SK-N-SH (cell line): ENCODE results near the gene MESP1. TPM values are rescaled to one million over a fixed set of nuclear protein-coding genes. Genes with fewer than 3 reads are reported as not detected.

Experiments
- CTCF ChIA-PET: fragments of 300-600, 350-600 bp; formaldehyde crosslinking; extraction: SDS; loops from one replicate; lab custom pipeline; 2021; lab: Yijun Ruan, JAX
- POLR2A ChIA-PET: fragments of 350-600 bp; sonication (Branson Sonifier 250); formaldehyde crosslinking; extraction: SDS; loops from one replicate; lab custom pipeline; 2020; ENCODE audit warnings: antibody characterized with exemption, inconsistent platforms; lab: Yijun Ruan, JAX
- DNase-seq: peaks from one replicate; pipeline ENCODE4 v3.0.0; 2012
- H2AFZ ChIP-seq: fragments of 200-600 bp; sonication (generic); 2 replicates; pipeline ENCODE4 v1.8.1; 2016; ENCODE audit warnings: antibody characterized with exemption, mild to moderate bottlenecking, low read depth
- H3F3A ChIP-seq: fragments of 200-600 bp; sonication (generic); replicated peaks from 2 replicates; pipeline ENCODE3; 2016; ENCODE audit warnings: antibody characterized with exemption, mild to moderate bottlenecking; ENCODE audit not compliant: insufficient read depth
- H3K27ac ChIP-seq, 2 experiments: fragments of 200-500 bp in 1 of 2; fragments of 200-600 bp in 1 of 2; sonication (Bioruptor generic) in 1 of 2; sonication (generic), shearing (Covaris generic) in 1 of 2; 2 replicates each; pipeline versions ENCODE4 v1.5.1 to v1.6.1; 2014 to 2016; ENCODE audit warnings: low read depth in 2 of 2, inconsistent platforms in 1 of 2, low read length in 1 of 2, mild to moderate bottlenecking in 1 of 2, mixed read lengths in 1 of 2
- H3K27me3 ChIP-seq: fragments of 200-600 bp; sonication (generic), shearing (Covaris generic); 2 replicates; pipeline ENCODE4 v1.6.1; 2016; ENCODE audit warnings: mixed run types; ENCODE audit not compliant: insufficient read depth
- H3K36me3 ChIP-seq, 2 experiments: fragments of 200-500 bp in 1 of 2; fragments of 200-600 bp in 1 of 2; sonication (Bioruptor generic) in 1 of 2; sonication (generic) in 1 of 2; replicated peaks in 1 of 2; 2 replicates each; pipeline versions ENCODE3 to v1.5.1; 2014 to 2016; ENCODE audit warnings: low read length in 1 of 2, mild to moderate bottlenecking in 1 of 2; ENCODE audit not compliant: insufficient read depth in 2 of 2, control insufficient read depth in 1 of 2
- H3K4me1 ChIP-seq, 2 experiments: fragments of 200-500 bp in 1 of 2; fragments of 200-600 bp in 1 of 2; sonication (Bioruptor generic) in 1 of 2; sonication (generic), shearing (Covaris generic) in 1 of 2; 2 replicates each; pipeline versions ENCODE4 v1.5.1 to v1.6.1; 2014 to 2016; ENCODE audit warnings: low read depth in 1 of 2, low read length in 1 of 2, mixed run types in 1 of 2; ENCODE audit not compliant: insufficient read depth in 2 of 2, control insufficient read depth in 1 of 2
- H3K4me2 ChIP-seq: fragments of 200-600 bp; sonication (generic), shearing (Covaris generic); 2 replicates; pipeline ENCODE4 v1.6.1; 2017; ENCODE audit warnings: mixed run types
- H3K4me3 ChIP-seq, 2 experiments: fragments of 200-500 bp in 1 of 2; fragments of 200-600 bp in 1 of 2; sonication (Bioruptor generic) in 1 of 2; sonication (generic), shearing (Covaris generic) in 1 of 2; 2 replicates each; pipeline versions ENCODE4 v1.5.1 to v1.8.1; 2014 to 2016; ENCODE audit warnings: low read depth in 2 of 2, inconsistent platforms in 1 of 2, low read length in 1 of 2, mild to moderate bottlenecking in 1 of 2, mixed read lengths in 1 of 2, moderate library complexity in 1 of 2
- H3K79me2 ChIP-seq: fragments of 200-600 bp; sonication (generic); 2 replicates; pipeline ENCODE4 v1.8.1; 2017; ENCODE audit warnings: mild to moderate bottlenecking; ENCODE audit not compliant: insufficient read depth
- H3K9ac ChIP-seq: fragments of 200-600 bp; sonication (generic); 2 replicates; pipeline ENCODE4 v1.6.1; 2017; ENCODE audit warnings: mixed run types
- H3K9me2 ChIP-seq: fragments of 200-600 bp; sonication (generic); 2 replicates; pipeline ENCODE4 v1.6.1; 2017; ENCODE audit warnings: mixed run types
- H3K9me3 ChIP-seq: fragments of 200-600 bp; sonication (generic); 2 replicates; pipeline ENCODE4 v1.6.1; 2017; ENCODE audit warnings: mixed run types, mild to moderate bottlenecking, moderate library complexity
- H4K20me1 ChIP-seq: fragments of 200-600 bp; sonication (generic); 2 replicates; pipeline ENCODE4 v1.6.1; 2017; ENCODE audit warnings: mild to moderate bottlenecking, mixed run types; ENCODE audit not compliant: insufficient read depth
- EZH2phosphoT487 ChIP-seq: fragments of 200-600 bp; sonication (generic); IDR thresholded peaks from 2 replicates; pipeline ENCODE4 v1.6.1; 2017; ENCODE audit warnings: low read depth, mixed run types, mild to moderate bottlenecking, antibody characterized with exemption, moderate library complexity, borderline replicate concordance
- FOXJ3 ChIP-seq: sonication (generic); formaldehyde crosslinking; IDR thresholded peaks from 2 replicates; pipeline ENCODE4 v1.5.1; 2020; ENCODE audit warnings: mild to moderate bottlenecking, missing genetic modification reagents
- GATA2 ChIP-seq: sonication (generic); formaldehyde crosslinking; IDR thresholded peaks from 2 replicates; pipeline ENCODE4 v1.5.0; 2020; ENCODE audit warnings: mild to moderate bottlenecking, missing genetic modification reagents
- RFX5 ChIP-seq: IDR thresholded peaks from 2 replicates; pipeline ENCODE4 v1.6.1; 2012; ENCODE audit warnings: mild to moderate bottlenecking, improper control_type of control experiment, low read length
- RXRA ChIP-seq: IDR thresholded peaks from 2 replicates; pipeline ENCODE4 v1.4.0; 2012; ENCODE audit warnings: low read depth, mild to moderate bottlenecking, borderline replicate concordance
- TAF1 ChIP-seq: IDR thresholded peaks from 2 replicates; pipeline ENCODE4 v1.6.1; 2012; ENCODE audit warnings: low read depth, mild to moderate bottlenecking, low read length, moderate library complexity, borderline replicate concordance
- TEAD4 ChIP-seq: IDR thresholded peaks from 2 replicates; pipeline ENCODE4 v1.4.0; 2012; ENCODE audit warnings: mild to moderate bottlenecking, borderline replicate concordance; ENCODE audit not compliant: insufficient read depth
- WGBS: methylation state at CpG from one replicate; pipeline ENCODE4 v1.1.6; 2017; ENCODE audit warnings: low lambda C conversion rate; 5-methylcytosine and 5-hydroxymethylcytosine counted together
- polyA plus RNA-seq, 3 experiments: library from polyadenylated mRNA; depleted of rRNA; stranded (reverse); fragments of >200 nt; gene quantifications; 2 replicates each; pipeline ENCODE4 v1.2.3, GENCODE V29; 2012
- TF ChIP-seq, protein P1 (sequence below): IDR thresholded peaks from 2 replicates; pipeline ENCODE4 v1.4.0; 2012; ENCODE audit warnings: low read depth, borderline replicate concordance
- TF ChIP-seq, protein P2 (sequence below): IDR thresholded peaks from 2 replicates; pipeline ENCODE4; 2012
- TF ChIP-seq, protein P3 (sequence below): IDR thresholded peaks from 2 replicates; pipeline ENCODE4 v1.4.0; 2012; ENCODE audit warnings: low read depth
- TF ChIP-seq, protein P4 (sequence below): fragments of 150-350 bp; IDR thresholded peaks from 2 replicates; pipeline ENCODE4 v1.6.1; 2016; ENCODE audit warnings: mild to moderate bottlenecking, low read depth, low read length
- TF ChIP-seq, protein P5 (sequence below): fragments of 200-600 bp; sonication (generic); IDR thresholded peaks from 2 replicates; pipeline ENCODE4 v1.6.1; 2017; ENCODE audit warnings: antibody characterized with exemption, mild to moderate bottlenecking, moderate library complexity
- TF ChIP-seq, protein P6 (sequence below): IDR thresholded peaks from 2 replicates; pipeline ENCODE4 v1.4.0; 2012; ENCODE audit warnings: low read depth, borderline replicate concordance

MESP1 gene
- polyA plus RNA-seq, 1 of the 3 experiments (the other 2 are of a cell fraction) = 0.74 TPM

DNA sequence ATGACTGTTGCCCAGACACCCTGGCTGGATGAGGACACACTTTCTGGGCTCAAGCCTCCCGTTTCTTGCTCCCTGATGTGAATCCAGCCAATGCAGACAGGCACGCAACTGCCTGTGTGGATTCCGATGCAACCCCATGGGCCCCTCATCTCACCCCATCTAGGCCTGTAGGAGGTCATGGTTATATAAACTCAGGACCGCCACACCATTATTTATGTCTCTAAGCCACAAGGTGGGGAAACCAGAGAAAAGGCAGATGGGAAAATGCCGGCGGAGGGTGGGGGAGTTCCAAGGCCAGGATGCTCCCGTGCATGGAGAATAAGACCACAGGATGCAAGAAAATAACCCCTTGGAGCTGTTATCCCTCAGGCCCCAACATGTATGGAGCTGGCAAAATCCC, 2.0 kb downstream of the MESP1 start:
- TF ChIP-seq GATA2 (CRISPR knock-in tag) = no peak
- TF ChIP-seq TEAD4 = no peak
- TF ChIP-seq, protein P1, sequence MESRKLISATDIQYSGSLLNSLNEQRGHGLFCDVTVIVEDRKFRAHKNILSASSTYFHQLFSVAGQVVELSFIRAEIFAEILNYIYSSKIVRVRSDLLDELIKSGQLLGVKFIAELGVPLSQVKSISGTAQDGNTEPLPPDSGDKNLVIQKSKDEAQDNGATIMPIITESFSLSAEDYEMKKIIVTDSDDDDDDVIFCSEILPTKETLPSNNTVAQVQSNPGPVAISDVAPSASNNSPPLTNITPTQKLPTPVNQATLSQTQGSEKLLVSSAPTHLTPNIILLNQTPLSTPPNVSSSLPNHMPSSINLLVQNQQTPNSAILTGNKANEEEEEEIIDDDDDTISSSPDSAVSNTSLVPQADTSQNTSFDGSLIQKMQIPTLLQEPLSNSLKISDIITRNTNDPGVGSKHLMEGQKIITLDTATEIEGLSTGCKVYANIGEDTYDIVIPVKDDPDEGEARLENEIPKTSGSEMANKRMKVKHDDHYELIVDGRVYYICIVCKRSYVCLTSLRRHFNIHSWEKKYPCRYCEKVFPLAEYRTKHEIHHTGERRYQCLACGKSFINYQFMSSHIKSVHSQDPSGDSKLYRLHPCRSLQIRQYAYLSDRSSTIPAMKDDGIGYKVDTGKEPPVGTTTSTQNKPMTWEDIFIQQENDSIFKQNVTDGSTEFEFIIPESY = no peak
- TF ChIP-seq RXRA = no peak
- TF ChIP-seq EZH2phosphoT487 = no peak
- TF ChIP-seq TAF1 = no peak
- no peak for TF ChIP-seq RFX5
- TF ChIP-seq, protein P2, sequence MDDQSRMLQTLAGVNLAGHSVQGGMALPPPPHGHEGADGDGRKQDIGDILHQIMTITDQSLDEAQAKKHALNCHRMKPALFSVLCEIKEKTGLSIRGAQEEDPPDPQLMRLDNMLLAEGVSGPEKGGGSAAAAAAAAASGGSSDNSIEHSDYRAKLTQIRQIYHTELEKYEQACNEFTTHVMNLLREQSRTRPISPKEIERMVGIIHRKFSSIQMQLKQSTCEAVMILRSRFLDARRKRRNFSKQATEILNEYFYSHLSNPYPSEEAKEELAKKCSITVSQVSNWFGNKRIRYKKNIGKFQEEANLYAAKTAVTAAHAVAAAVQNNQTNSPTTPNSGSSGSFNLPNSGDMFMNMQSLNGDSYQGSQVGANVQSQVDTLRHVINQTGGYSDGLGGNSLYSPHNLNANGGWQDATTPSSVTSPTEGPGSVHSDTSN = no peak
- TF ChIP-seq, protein P3, sequence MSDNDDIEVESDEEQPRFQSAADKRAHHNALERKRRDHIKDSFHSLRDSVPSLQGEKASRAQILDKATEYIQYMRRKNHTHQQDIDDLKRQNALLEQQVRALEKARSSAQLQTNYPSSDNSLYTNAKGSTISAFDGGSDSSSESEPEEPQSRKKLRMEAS = no peak
- TF ChIP-seq, protein P4, sequence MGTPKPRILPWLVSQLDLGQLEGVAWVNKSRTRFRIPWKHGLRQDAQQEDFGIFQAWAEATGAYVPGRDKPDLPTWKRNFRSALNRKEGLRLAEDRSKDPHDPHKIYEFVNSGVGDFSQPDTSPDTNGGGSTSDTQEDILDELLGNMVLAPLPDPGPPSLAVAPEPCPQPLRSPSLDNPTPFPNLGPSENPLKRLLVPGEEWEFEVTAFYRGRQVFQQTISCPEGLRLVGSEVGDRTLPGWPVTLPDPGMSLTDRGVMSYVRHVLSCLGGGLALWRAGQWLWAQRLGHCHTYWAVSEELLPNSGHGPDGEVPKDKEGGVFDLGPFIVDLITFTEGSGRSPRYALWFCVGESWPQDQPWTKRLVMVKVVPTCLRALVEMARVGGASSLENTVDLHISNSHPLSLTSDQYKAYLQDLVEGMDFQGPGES = no peak
- TF ChIP-seq, protein P5, sequence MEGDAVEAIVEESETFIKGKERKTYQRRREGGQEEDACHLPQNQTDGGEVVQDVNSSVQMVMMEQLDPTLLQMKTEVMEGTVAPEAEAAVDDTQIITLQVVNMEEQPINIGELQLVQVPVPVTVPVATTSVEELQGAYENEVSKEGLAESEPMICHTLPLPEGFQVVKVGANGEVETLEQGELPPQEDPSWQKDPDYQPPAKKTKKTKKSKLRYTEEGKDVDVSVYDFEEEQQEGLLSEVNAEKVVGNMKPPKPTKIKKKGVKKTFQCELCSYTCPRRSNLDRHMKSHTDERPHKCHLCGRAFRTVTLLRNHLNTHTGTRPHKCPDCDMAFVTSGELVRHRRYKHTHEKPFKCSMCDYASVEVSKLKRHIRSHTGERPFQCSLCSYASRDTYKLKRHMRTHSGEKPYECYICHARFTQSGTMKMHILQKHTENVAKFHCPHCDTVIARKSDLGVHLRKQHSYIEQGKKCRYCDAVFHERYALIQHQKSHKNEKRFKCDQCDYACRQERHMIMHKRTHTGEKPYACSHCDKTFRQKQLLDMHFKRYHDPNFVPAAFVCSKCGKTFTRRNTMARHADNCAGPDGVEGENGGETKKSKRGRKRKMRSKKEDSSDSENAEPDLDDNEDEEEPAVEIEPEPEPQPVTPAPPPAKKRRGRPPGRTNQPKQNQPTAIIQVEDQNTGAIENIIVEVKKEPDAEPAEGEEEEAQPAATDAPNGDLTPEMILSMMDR = no peak
- TF ChIP-seq, protein P6, sequence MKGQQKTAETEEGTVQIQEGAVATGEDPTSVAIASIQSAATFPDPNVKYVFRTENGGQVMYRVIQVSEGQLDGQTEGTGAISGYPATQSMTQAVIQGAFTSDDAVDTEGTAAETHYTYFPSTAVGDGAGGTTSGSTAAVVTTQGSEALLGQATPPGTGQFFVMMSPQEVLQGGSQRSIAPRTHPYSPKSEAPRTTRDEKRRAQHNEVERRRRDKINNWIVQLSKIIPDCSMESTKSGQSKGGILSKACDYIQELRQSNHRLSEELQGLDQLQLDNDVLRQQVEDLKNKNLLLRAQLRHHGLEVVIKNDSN = no peak
- no peak for TF ChIP-seq FOXJ3 (CRISPR knock-in tag)
- TF ChIP-seq, all 33 proteins: peak for 0
- H3K27ac ChIP-seq = no peak overlapping the region
- H3K9me2 ChIP-seq = no peaks in the 10 kb centered on the region
- POLR2A ChIA-PET = no interaction called here
- no peak overlapping the region for H3K4me2 ChIP-seq
- CTCF ChIA-PET = interaction anchor here (1.0 to 7.2 kb wide), 7 partner anchors 8 to 145 kb away, joined by 3 to 55 read pairs (median 7); partner anchors contain the start of gene AP3S2
- no peaks in the 10 kb centered on the region for H3K27me3 ChIP-seq
- H3F3A ChIP-seq = peaks cover 2% of the 10 kb centered on the region
- no peak overlapping the region for H3K4me3 ChIP-seq
- H3K9me3 ChIP-seq = no peaks in the 10 kb centered on the region
- H2AFZ ChIP-seq = no peak overlapping the region
- H4K20me1 ChIP-seq = no peaks in the 10 kb centered on the region
- no peaks in the 10 kb centered on the region for H3K36me3 ChIP-seq
- no peak for DNase-seq
- H3K9ac ChIP-seq = no peak overlapping the region
- 94% methylated on average over 7 of the region's 7 CpGs for WGBS
- peaks cover 0 to 12% of the 10 kb centered on the region in 2 experiments; a peak in 1 of 4 replicates for H3K4me1 ChIP-seq
- H3K79me2 ChIP-seq = no peaks in the 10 kb centered on the region
